Astrocyte (in vitro differentiated cells and primary cell): ENCODE measurements around the gene UCN. TPM values are rescaled to one million over a fixed set of nuclear protein-coding genes. Genes with fewer than 3 reads are reported as not detected.

Experiments
- DNase-seq: peaks from one replicate; pipeline ENCODE4 v3.0.0-alpha.2; 2010; ENCODE audit warnings: low read depth
- FAIRE-seq: peaks from 2 replicates; lab custom pipeline; 2011; peaks lifted over from hg19 to GRCh38; lab: Jason Lieb, UNC
- H2AFZ ChIP-seq: 2 replicates; pipeline ENCODE4 v1.6.0; 2012; ENCODE audit warnings: low read depth, low read length, inconsistent platforms
- H3K27ac ChIP-seq: 2 replicates; pipeline ENCODE4 v1.5.1; 2011; ENCODE audit warnings: low read depth, low read length, inconsistent platforms
- H3K27me3 ChIP-seq: 2 replicates; pipeline ENCODE4 v1.6.0; 2011; ENCODE audit warnings: low read length, inconsistent platforms; ENCODE audit not compliant: insufficient read depth
- H3K36me3 ChIP-seq: 2 replicates; pipeline ENCODE4 v1.5.1; 2011; ENCODE audit warnings: low read length, inconsistent platforms; ENCODE audit not compliant: insufficient read depth
- H3K4me1 ChIP-seq: 2 replicates; pipeline ENCODE4 v1.5.1; 2011; ENCODE audit warnings: low read length, inconsistent platforms; ENCODE audit not compliant: insufficient read depth
- H3K4me2 ChIP-seq: 2 replicates; pipeline ENCODE4 v1.6.0; 2012; ENCODE audit warnings: low read length, inconsistent platforms
- H3K4me3 ChIP-seq: 2 replicates; pipeline ENCODE4 v1.5.1; 2011; ENCODE audit warnings: low read depth, mild to moderate bottlenecking, low read length, inconsistent platforms; ENCODE audit not compliant: insufficient read depth
- H3K79me2 ChIP-seq: 2 replicates; pipeline ENCODE4 v1.6.0; 2012; ENCODE audit warnings: mild to moderate bottlenecking, low read length, inconsistent platforms; ENCODE audit not compliant: insufficient read depth
- H3K9ac ChIP-seq: 2 replicates; pipeline ENCODE4 v1.6.0; 2012; ENCODE audit warnings: mild to moderate bottlenecking, low read length, inconsistent platforms
- H3K9me3 ChIP-seq: 2 replicates; pipeline ENCODE4 v1.5.1; 2012; ENCODE audit warnings: low read depth, mild to moderate bottlenecking, low read length, inconsistent platforms; ENCODE audit not compliant: insufficient read depth
- H4K20me1 ChIP-seq: 2 replicates; pipeline ENCODE4 v1.6.0; 2012; ENCODE audit warnings: low read length, inconsistent platforms; ENCODE audit not compliant: insufficient read depth
- H3K27ac Mint-ChIP-seq: one replicate; pipeline ENCODE4 v1.8.0; 2021; ENCODE audit warnings: mild to moderate bottlenecking, mixed read lengths; ENCODE audit not compliant: unreplicated experiment
- H3K27me3 Mint-ChIP-seq: one replicate; pipeline ENCODE4 v1.8.0; 2021; ENCODE audit warnings: low read depth, mixed read lengths; ENCODE audit not compliant: unreplicated experiment
- H3K36me3 Mint-ChIP-seq: one replicate; pipeline ENCODE4 v1.8.0; 2021; ENCODE audit warnings: low read depth, mixed read lengths; ENCODE audit not compliant: unreplicated experiment
- H3K4me1 Mint-ChIP-seq: one replicate; pipeline ENCODE4 v1.8.0; 2021; ENCODE audit warnings: low read depth, mixed read lengths; ENCODE audit not compliant: unreplicated experiment
- H3K4me3 Mint-ChIP-seq: one replicate; pipeline ENCODE4 v1.8.0; 2021; ENCODE audit warnings: mild to moderate bottlenecking, moderate library complexity, mixed read lengths; ENCODE audit not compliant: unreplicated experiment
- H3K9me3 Mint-ChIP-seq: one replicate; pipeline ENCODE4 v1.8.0; 2021; ENCODE audit warnings: mild to moderate bottlenecking, mixed read lengths; ENCODE audit not compliant: unreplicated experiment
- CTCF ChIP-seq: IDR thresholded peaks from 2 replicates; pipeline ENCODE4 v1.5.1; 2011; ENCODE audit warnings: low read depth, mild to moderate bottlenecking, inconsistent platforms, low read length, moderate library complexity; ENCODE audit not compliant: insufficient read depth
- EZH2 ChIP-seq: IDR thresholded peaks from 2 replicates; pipeline ENCODE4 v1.6.1; 2012; ENCODE audit warnings: mild to moderate bottlenecking, low read length, inconsistent platforms; ENCODE audit not compliant: insufficient read depth
- total RNA-seq: library from RNA; stranded (reverse); gene quantifications from 2 replicates; pipeline ENCODE4 v1.2.1, GENCODE V29; 2021

The UCN gene
- total RNA-seq, 1 donor from 2014 or later, result 1.1 TPM

GRCh38 chr2:27271631-27272340, 36.5 kb downstream of the UCN start:
- Mint-ChIP-seq H3K9me3 (no peaks in the 10 kb centered on the region), H3K4me1 (peaks cover 13% of the 10 kb centered on the region), H3K36me3 (no peaks in the 10 kb centered on the region), H3K4me3 (no peak overlapping the region), H3K27me3 (peaks cover 35% of the 10 kb centered on the region), H3K27ac (no peak overlapping the region)
- Histone ChIP-seq H3K79me2 (no peaks in the 10 kb centered on the region), H2AFZ (no peak overlapping the region), H3K4me3 (no peak overlapping the region), H3K9ac (no peak overlapping the region), H3K27me3 (peaks cover 34% of the 10 kb centered on the region), H3K27ac (no peak overlapping the region), H3K9me3 (no peaks in the 10 kb centered on the region), H3K36me3 (no peaks in the 10 kb centered on the region), H3K4me2 (no peak overlapping the region), H4K20me1 (no peaks in the 10 kb centered on the region), H3K4me1 (no peaks in the 10 kb centered on the region)
- DNase-seq (no peak), FAIRE-seq (no peak)
- TF ChIP-seq EZH2, result no peak
- TF ChIP-seq CTCF, result no peak

DNA sequence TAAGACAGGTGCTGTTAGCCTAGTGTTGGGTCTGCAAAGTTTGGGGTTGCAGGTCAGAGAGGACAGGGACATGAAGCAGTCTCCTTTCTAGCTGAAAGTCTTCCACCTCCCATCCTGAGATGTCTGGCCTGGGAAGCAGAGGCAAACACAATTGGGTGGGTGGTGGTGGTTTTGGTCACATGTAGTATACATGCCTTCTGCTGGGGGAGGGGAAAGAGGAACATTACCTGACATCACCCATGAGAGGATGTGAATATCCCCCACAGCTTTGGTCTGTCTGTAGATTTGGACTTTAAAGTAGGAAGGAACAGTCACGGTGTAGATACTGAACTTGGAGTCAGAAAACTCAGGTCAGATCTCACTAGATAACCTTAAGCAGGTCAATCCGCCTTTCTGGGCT, 37.6 kb downstream of the UCN start:
- Mint-ChIP-seq H3K27ac (no peak overlapping the region), H3K9me3 (no peaks in the 10 kb centered on the region), H3K27me3 (peaks cover 27% of the 10 kb centered on the region), H3K4me1 (peaks cover 13% of the 10 kb centered on the region), H3K36me3 (no peaks in the 10 kb centered on the region), H3K4me3 (no peak overlapping the region)
- Histone ChIP-seq H3K36me3 (no peaks in the 10 kb centered on the region), H3K4me3 (no peak overlapping the region), H4K20me1 (peaks cover 1% of the 10 kb centered on the region), H3K4me2 (no peak overlapping the region), H3K27ac (no peak overlapping the region), H3K79me2 (no peaks in the 10 kb centered on the region), H3K9ac (no peak overlapping the region), H2AFZ (no peak overlapping the region), H3K4me1 (no peaks in the 10 kb centered on the region), H3K27me3 (peaks cover 39% of the 10 kb centered on the region), H3K9me3 (no peaks in the 10 kb centered on the region)
- TF ChIP-seq CTCF, result no peak
- TF ChIP-seq EZH2, result no peak
- FAIRE-seq, result no peak
- no peak for DNase-seq

- H3K27ac Mint-ChIP-seq, result no peak overlapping the region
Measured at GRCh38 chr2:27270131-27270530, 38.1 kb downstream of the UCN start.

More at GRCh38 chr2:27270131-27270530, 38.1 kb downstream of the UCN start:
- Histone ChIP-seq H3K4me2 (no peak overlapping the region), H3K27ac (no peak overlapping the region), H3K36me3 (no peaks in the 10 kb centered on the region), H3K9me3 (peaks cover 2% of the 10 kb centered on the region), H3K27me3 (peaks cover 44% of the 10 kb centered on the region), H2AFZ (no peak overlapping the region), H4K20me1 (peaks cover 6% of the 10 kb centered on the region), H3K4me1 (peaks cover 2% of the 10 kb centered on the region), H3K9ac (no peak overlapping the region), H3K4me3 (no peak overlapping the region), H3K79me2 (no peaks in the 10 kb centered on the region)
- Mint-ChIP-seq H3K4me3 (no peak overlapping the region), H3K9me3 (no peaks in the 10 kb centered on the region), H3K36me3 (no peaks in the 10 kb centered on the region), H3K27me3 (peaks cover 27% of the 10 kb centered on the region), H3K4me1 (peaks cover 13% of the 10 kb centered on the region)
- DNase-seq (no peak), FAIRE-seq (no peak)
- TF ChIP-seq EZH2, result no peak
- TF ChIP-seq CTCF, result no peak
